Astrocyte (in vitro differentiated cells and primary cell): ENCODE measurements around the gene ZNHIT3.

Experiments
- CTCF ChIP-seq: IDR thresholded peaks from 2 replicates; pipeline ENCODE4 v1.5.1; 2011; ENCODE audit warnings: low read depth, mild to moderate bottlenecking, inconsistent platforms, low read length, moderate library complexity; ENCODE audit not compliant: insufficient read depth
- EZH2 ChIP-seq: IDR thresholded peaks from 2 replicates; pipeline ENCODE4 v1.6.1; 2012; ENCODE audit warnings: mild to moderate bottlenecking, low read length, inconsistent platforms; ENCODE audit not compliant: insufficient read depth

DNA sequence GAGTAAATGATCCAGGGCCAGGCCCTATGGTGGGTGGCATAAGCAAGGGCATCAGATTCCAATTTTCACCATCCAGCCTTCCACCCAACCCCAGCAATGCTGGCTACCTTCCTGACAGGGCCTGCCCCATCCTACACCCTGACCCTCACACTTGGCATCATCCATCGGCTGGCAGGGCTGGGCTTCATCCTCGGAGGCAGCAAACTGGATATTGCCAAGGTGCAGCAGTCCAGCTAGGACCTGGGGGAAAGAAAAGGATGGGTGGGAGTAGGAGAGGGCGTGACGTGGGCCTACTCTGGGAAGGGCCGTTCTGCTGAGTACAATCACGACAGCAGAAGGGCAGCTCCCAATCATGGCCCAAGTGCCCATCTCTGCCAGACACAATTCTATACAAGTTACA, 24.7 kb downstream of the ZNHIT3 start:
- no peak for TF ChIP-seq CTCF
- TF ChIP-seq EZH2 = no peak
